Measurements from ENCODE around the gene ASTN2.

GRCh38 chr9:117044241-117044640, 370.6 kb downstream of the ASTN2 start:
- no peak for TF ChIP-seq CTCF (IDR thresholded peaks at IDR 0.05)
- TF ChIP-seq POLR2A (IDR thresholded peaks at IDR 0.05): no peak

Data from thyroid gland (tissue), 4 donors.